GM19035 (cell line): ENCODE results near the gene KLHL3.

Source experiments
- ATAC-seq: cut with Tn5 transposase; IDR thresholded peaks from one replicate; pipeline ENCODE4 v1.9.1; 2021; ENCODE audit not compliant: unreplicated experiment

The KLHL3 gene

GRCh38 chr5:137636830-137637714 is 98.8 kb downstream of the KLHL3 start:
- no peak for ATAC-seq

GRCh38 chr5:137636099-137636498 is 99.8 kb downstream of the KLHL3 start:
- no peak for ATAC-seq

- no peak for ATAC-seq
Measured at GRCh38 chr5:137635521-137635921, 100.4 kb downstream of the KLHL3 start.

GRCh38 chr5:137633896-137634295 is 102.0 kb downstream of the KLHL3 start:
- no peak for ATAC-seq

GRCh38 chr5:137632716-137633115 is 103.2 kb downstream of the KLHL3 start:
- ATAC-seq: no peak

- ATAC-seq: no peak
Measured at GRCh38 chr5:137631453-137631852, 104.4 kb downstream of the KLHL3 start.

- no peak for ATAC-seq
Measured at GRCh38 chr5:137630972-137631370, 104.9 kb downstream of the KLHL3 start.

- ATAC-seq: no peak
Measured at GRCh38 chr5:137630216-137630971, 105.5 kb downstream of the KLHL3 start.

- ATAC-seq: no peak
Measured at GRCh38 chr5:137629646-137630045, 106.2 kb downstream of the KLHL3 start.

- no peak for ATAC-seq
Measured at GRCh38 chr5:137627706-137628105, 108.2 kb downstream of the KLHL3 start.

GRCh38 chr5:137627293-137627692 is 108.6 kb downstream of the KLHL3 start:
- ATAC-seq: no peak

GRCh38 chr5:137624786-137625349 is 111.0 kb downstream of the KLHL3 start:
- ATAC-seq: no peak

- ATAC-seq: no peak
Measured at GRCh38 chr5:137622850-137623249, 113.0 kb downstream of the KLHL3 start.

- no peak for ATAC-seq
Measured at GRCh38 chr5:137621861-137622823, 113.7 kb downstream of the KLHL3 start.

GRCh38 chr5:137621306-137621705 is 114.6 kb downstream of the KLHL3 start:
- ATAC-seq: no peak

- no peak for ATAC-seq
Measured at GRCh38 chr5:137619191-137619870, 116.6 kb downstream of the KLHL3 start.

- ATAC-seq: no peak
Measured at GRCh38 chr5:137618476-137618875, 117.4 kb downstream of the KLHL3 start.

GRCh38 chr5:137617528-137618205 is 118.2 kb downstream of the KLHL3 start:
- no peak for ATAC-seq

- ATAC-seq: no peak
Measured at GRCh38 chr5:137616046-137616445, 119.8 kb downstream of the KLHL3 start.
